Right lobe of liver (tissue), 4 donors: Measurements from ENCODE around the gene AK1.

Source experiments
- CTCF ChIP-seq, 4 donors: fragments of 200-600 bp in 3 of 4; fragments of 450-650 bp in 1 of 4; IDR thresholded peaks; one replicate each; pipeline versions ENCODE4 v1.5.1 to v1.8.0; 2016 to 2022; ENCODE audit warnings: antibody characterized with exemption in 4 of 4, mild to moderate bottlenecking in 2 of 4
- POLR2A ChIP-seq: fragments of 450-650 bp; IDR thresholded peaks from one replicate; pipeline ENCODE4 v1.6.1; 2017; ENCODE audit warnings: antibody characterized with exemption, mild to moderate bottlenecking
- donor health status: DM: no; HTN: no; CAD: no.
- donor health status: DM: no; HTN: no; CAD: no.
- donor health status: DM: no; HTN: yes; CAD: no.

GRCh38 chr9:127847178-127847510 lies 30.3 kb downstream of the AK1 start:
- TF ChIP-seq POLR2A (no peak), CTCF (IDR thresholded peaks at IDR 0.05) (no peak)
